HepG2 (cell line): ENCODE data around the gene SAP130. TPM values are rescaled to one million over a fixed set of nuclear protein-coding genes. Genes with fewer than 3 reads are reported as not detected.

Experiments
- ATAC-seq: fragments of 200-7000 bp; cut with Tn5 transposase; 3 replicates; pipeline ENCODE4 v1.9.1; 2020; ENCODE audit warnings: mild to moderate bottlenecking, moderate library complexity
- BruUV-seq: library from RNA; stranded (reverse); fragments of 400-500 nt; replicated peaks from 2 replicates; lab custom pipeline; 2021; lab: Mats Ljungman, UMichigan
- CTCF ChIA-PET: fragments of 300-600 bp; formaldehyde crosslinking; extraction: SDS; loops from one replicate; lab custom pipeline; 2021; ENCODE audit warnings: low total read pairs, inconsistent platforms, low intra/inter-chr PET ratio; lab: Yijun Ruan, JAX
- POLR2A ChIA-PET: fragments of 350-600 bp; sonication (Branson Sonifier 250); formaldehyde crosslinking; loops from one replicate; lab custom pipeline; 2020; ENCODE audit warnings: antibody characterized with exemption, inconsistent platforms; lab: Yijun Ruan, JAX
- DNase-seq: peaks from one replicate; pipeline ENCODE4 v3.0.0-alpha.2; 2015; ENCODE audit warnings: low spot score
- FAIRE-seq: peaks from 3 replicates; lab custom pipeline; 2011; peaks lifted over from hg19 to GRCh38; lab: Jason Lieb, UNC
- H2AFZ ChIP-seq: one replicate; pipeline ENCODE4 v1.6.1; 2011; ENCODE audit warnings: low read length, inconsistent platforms
- H3K27ac ChIP-seq: fragments of 300-600 bp; 3 replicates; pipeline ENCODE4 v1.8.0; 2011; ENCODE audit warnings: mixed run types, mild to moderate bottlenecking, mixed read lengths, low read length, inconsistent platforms; ENCODE audit not compliant: insufficient read depth; ENCODE audit errors: extremely low read length
- H3K27me3 ChIP-seq, 2 experiments: fragments of 200-600 bp in 1 of 2; 2 replicates in 1 of 2; 3 replicates in 1 of 2; pipeline versions ENCODE4 v1.6.0 to v1.8.0; 2011; ENCODE audit warnings: low read length in 2 of 2, mild to moderate bottlenecking in 2 of 2, moderate library complexity in 2 of 2, inconsistent platforms in 1 of 2; ENCODE audit not compliant: insufficient read depth in 2 of 2, control insufficient read depth in 1 of 2
- H3K36me3 ChIP-seq, 2 experiments: fragments of 200-600 bp in 1 of 2; replicated peaks in 1 of 2; 2 replicates in 1 of 2; 3 replicates in 1 of 2; pipeline versions ENCODE4 v1.5.1 to v1.8.0; 2011; ENCODE audit warnings: low read length in 2 of 2, inconsistent platforms in 1 of 2; ENCODE audit not compliant: insufficient read depth in 2 of 2, control insufficient read depth in 1 of 2
- H3K4me1 ChIP-seq: 2 replicates; pipeline ENCODE4 v1.5.1; 2012; ENCODE audit warnings: low read length, inconsistent platforms; ENCODE audit not compliant: insufficient read depth
- H3K4me2 ChIP-seq: 2 replicates; pipeline ENCODE4 v1.6.0; 2011; ENCODE audit warnings: low read depth, low read length, inconsistent platforms
- H3K4me3 ChIP-seq, 3 experiments: fragments of 200-600 bp in 1 of 3; sonication (generic), shearing (Covaris generic) in 1 of 3; replicated peaks in 1 of 3; 2 replicates each; pipeline ENCODE4 v1.5.1; 2011 to 2016; ENCODE audit warnings: low read length in 3 of 3, inconsistent platforms in 2 of 3, low read depth in 2 of 3, mild to moderate bottlenecking in 2 of 3, control low read depth in 1 of 3, mixed read lengths in 1 of 3; ENCODE audit not compliant: insufficient read depth in 1 of 3
- H3K79me2 ChIP-seq: one replicate; pipeline ENCODE4 v1.6.1; 2011; ENCODE audit warnings: low read length, inconsistent platforms; ENCODE audit not compliant: insufficient read depth
- H3K9ac ChIP-seq: 2 replicates; pipeline ENCODE4 v1.6.0; 2011; ENCODE audit warnings: mild to moderate bottlenecking, low read depth, low read length, inconsistent platforms; ENCODE audit not compliant: insufficient read depth
- H3K9me3 ChIP-seq: 2 replicates; pipeline ENCODE4 v1.5.1; 2012; ENCODE audit warnings: mild to moderate bottlenecking, low read length
- H4K20me1 ChIP-seq: 2 replicates; pipeline ENCODE4 v1.6.0; 2011; ENCODE audit warnings: inconsistent platforms, mild to moderate bottlenecking, low read length, moderate library complexity; ENCODE audit not compliant: insufficient read depth
- FUBP1 ChIP-seq: sonication (generic); formaldehyde crosslinking; IDR thresholded peaks from 2 replicates; pipeline ENCODE4 v1.5.1; 2020; ENCODE audit warnings: missing genetic modification reagents, mild to moderate bottlenecking, borderline replicate concordance
- HNF1B ChIP-seq: sonication (generic); formaldehyde crosslinking; IDR thresholded peaks from 2 replicates; pipeline ENCODE4 v1.5.1; 2020; ENCODE audit warnings: mild to moderate bottlenecking, moderate library complexity, missing genetic modification reagents
- HNRNPK ChIP-seq: fragments of 200-400 bp; formaldehyde crosslinking; IDR thresholded peaks from 2 replicates; pipeline ENCODE4 v1.6.1; 2018; ENCODE audit warnings: low read length, low read depth, moderate library complexity, mild to moderate bottlenecking; ENCODE audit not compliant: poor library complexity, severe bottlenecking
- MTA1 ChIP-seq: sonication (generic); formaldehyde crosslinking; IDR thresholded peaks from 2 replicates; pipeline ENCODE4 v1.4.0; 2020; ENCODE audit warnings: missing genetic modification reagents, mild to moderate bottlenecking, borderline replicate concordance
- SKI ChIP-seq: fragments of 450-650 bp; IDR thresholded peaks from one replicate; pipeline ENCODE4 v1.6.1; 2018; ENCODE audit warnings: mild to moderate bottlenecking; ENCODE audit not compliant: partially characterized antibody
- TCF7 ChIP-seq: sonication (generic); IDR thresholded peaks from 2 replicates; pipeline ENCODE4 v1.6.1; 2016; ENCODE audit warnings: antibody characterized with exemption, low read depth
- THAP8 ChIP-seq: sonication (generic); formaldehyde crosslinking; IDR thresholded peaks from 2 replicates; pipeline ENCODE4 v1.5.1; 2020; ENCODE audit warnings: missing genetic modification reagents, mild to moderate bottlenecking, borderline replicate concordance
- ZNF3 ChIP-seq: IDR thresholded peaks from 2 replicates; pipeline ENCODE4 v1.7.0; 2017; ENCODE audit warnings: inconsistent platforms
- WGBS: methylation state at CpG from one replicate; pipeline ENCODE4 v1.1.6; 2017; ENCODE audit warnings: low lambda C conversion rate; 5-methylcytosine and 5-hydroxymethylcytosine counted together
- in situ Hi-C: cut with HindIII; loops from 2 replicates; pipeline ENCODE4 v1.10.0; 2017; ENCODE audit warnings: low pct_unique_long_range_greater_than_20kb; ENCODE audit not compliant: extremely low pct_ligation_motif_present
- intact Hi-C: fragments of 100-400 bp; cut with micrococcal nuclease; formaldehyde crosslinking; loops from one replicate; pipeline ENCODE4 v1.10.0; 2022; ENCODE audit not compliant: unreplicated experiment
- polyA plus RNA-seq, 8 experiments: library from polyadenylated mRNA; depleted of rRNA in 3 of 8; stranded (reverse) in 7 of 8; unstranded in 1 of 8; fragments of >200 nt; fragmentation: Illumina TruSeq in 4 of 8; extraction: Trizol in 4 of 8; gene quantifications; 2 replicates each; pipeline versions ENCODE4 v1.2.1 to v1.2.3, GENCODE V29; 2011 to 2016; ENCODE audit warnings: low read depth in 4 of 8, missing spikeins in 1 of 8, mixed read lengths in 1 of 8; ENCODE audit not compliant: insufficient read depth in 1 of 8
- total RNA-seq, 5 experiments: library from RNA; depleted of rRNA; stranded (reverse); fragments of >200 nt; fragmentation: Illumina TruSeq; extraction: Trizol; gene quantifications; 2 replicates each; pipeline ENCODE4 v1.2.3, GENCODE V29; 2016; ENCODE audit warnings: low read depth in 1 of 5

SAP130 gene
- total and polyA plus RNA-seq, 2 of the 13 experiments (the other 11 are each of a cell fraction or from before 2014, with no cell fraction given), result 11.1 to 18.6 TPM

GRCh38 chr2:127961729-127962128, 66.1 kb downstream of the SAP130 start:
- ATAC-seq, result no peak

GRCh38 chr2:127957240-127957639, 70.6 kb downstream of the SAP130 start:
- DNase-seq (no peak), ATAC-seq (no peak), FAIRE-seq (no peak)
- BruUV-seq, result no TSS peak
- Histone ChIP-seq H3K27ac (no peak overlapping the region), H3K4me1 (peaks cover 6% of the 10 kb centered on the region; the same call in 1 of the 2 replicates), H3K9me3 (no peaks in the 10 kb centered on the region), H3K4me3 (no peak overlapping the region), H3K36me3 (peaks cover 24 to 70% of the 10 kb centered on the region in 2 experiments), H4K20me1 (no peaks in the 10 kb centered on the region), H2AFZ (no peak overlapping the region), H3K9ac (no peak overlapping the region), H3K4me2 (no peak overlapping the region), H3K79me2 (no peaks in the 10 kb centered on the region), H3K27me3 (no peaks in the 10 kb centered on the region)
- ChIA-PET CTCF (no interaction called here), POLR2A (no interaction called here)
- intact Hi-C loops, result no loop called here
- in situ Hi-C loops, result no loop called here
- TF ChIP-seq FUBP1 (CRISPR knock-in tag), result no peak
- TF ChIP-seq MTA1 (CRISPR knock-in tag), result no peak
- TF ChIP-seq HNF1B (CRISPR knock-in tag), result no peak
- TF ChIP-seq SKI, result no peak
- WGBS, result 96% methylated on average over 6 of the region's 6 CpGs

More at GRCh38 chr2:127961729-127962128, 66.1 kb downstream of the SAP130 start:
- Histone ChIP-seq H4K20me1 (no peaks in the 10 kb centered on the region), H3K9ac (no peak overlapping the region), H3K27me3 (no peaks in the 10 kb centered on the region), H3K36me3 (peaks cover 19 to 46% of the 10 kb centered on the region in 2 experiments), H2AFZ (no peak overlapping the region), H3K4me1 (no peaks in the 10 kb centered on the region), H3K4me3 (no peak overlapping the region), H3K4me2 (no peak overlapping the region), H3K9me3 (no peaks in the 10 kb centered on the region), H3K27ac (no peak overlapping the region), H3K79me2 (no peaks in the 10 kb centered on the region)
- ChIA-PET POLR2A (no interaction called here), CTCF (no interaction called here)
- intact Hi-C loops, result no loop called here
- BruUV-seq, result no TSS peak
- FAIRE-seq (no peak), DNase-seq (no peak)
- 96% methylated on average over 5 of the region's 5 CpGs for WGBS
- in situ Hi-C loops, result no loop called here
- TF ChIP-seq SKI, result no peak
- TF ChIP-seq ZNF3 (CRISPR knock-in tag), result no peak
- no peak for TF ChIP-seq THAP8
- TF ChIP-seq HNRNPK, result no peak
- no peak for TF ChIP-seq TCF7
